K562 (cell line): ENCODE results near the gene CNBD2. TPM values are rescaled to one million over a fixed set of nuclear protein-coding genes. Genes with fewer than 3 reads are reported as not detected.

Experiments used
- ARID3A ChIP-seq: IDR thresholded peaks from 2 replicates; pipeline ENCODE4 v1.6.1; 2012; ENCODE audit warnings: low read depth, low read length, improper control_type of control experiment, borderline replicate concordance
- CBFA2T3 ChIP-seq: fragments of 450-650 bp; IDR thresholded peaks from 2 replicates; pipeline ENCODE4 v1.6.1; 2017
- CC2D1A ChIP-seq: fragments of 450-650 bp; IDR thresholded peaks from 2 replicates; pipeline ENCODE4 v1.6.1; 2017; ENCODE audit warnings: mild to moderate bottlenecking
- DLX4 ChIP-seq: fragments of 250-450 bp; sonication (Bioruptor Pico); IDR thresholded peaks from 2 replicates; pipeline ENCODE4 v1.6.1; 2021; ENCODE audit warnings: mild to moderate bottlenecking
- ERF ChIP-seq: fragments of 450-650 bp; formaldehyde crosslinking; IDR thresholded peaks from 2 replicates; pipeline ENCODE4 v1.4.0; 2020; ENCODE audit warnings: mild to moderate bottlenecking, mixed read lengths
- ETV5 ChIP-seq: sonication (generic); formaldehyde crosslinking; IDR thresholded peaks from 2 replicates; pipeline ENCODE4 v1.4.0; 2020; ENCODE audit warnings: low read depth, mild to moderate bottlenecking, missing genetic modification reagents
- FOSL1 ChIP-seq: fragments of 200-800 bp; sonication (Bioruptor generic); conservative IDR thresholded peaks from 2 replicates; pipeline ENCODE4 v1.6.1; 2016; ENCODE audit warnings: missing genetic modification characterization, missing compliant biosample characterization
- FOXK1 ChIP-seq: sonication (generic); formaldehyde crosslinking; IDR thresholded peaks from 2 replicates; pipeline ENCODE4 v1.8.0; 2022; ENCODE audit warnings: missing genetic modification reagents, mild to moderate bottlenecking, borderline replicate concordance
- GTF3C2 ChIP-seq: IDR thresholded peaks from 3 replicates; pipeline ENCODE4 v1.6.1; 2011; ENCODE audit warnings: borderline replicate concordance, mild to moderate bottlenecking, moderate library complexity; ENCODE audit not compliant: insufficient read length; ENCODE audit errors: extremely low read depth
- HCFC1 ChIP-seq: IDR thresholded peaks from 2 replicates; pipeline ENCODE4 v1.6.1; 2012; ENCODE audit warnings: low read depth, low read length, improper control_type of control experiment
- NBN ChIP-seq: fragments of 450-650 bp; IDR thresholded peaks from 2 replicates; pipeline ENCODE4 v1.6.1; 2016; ENCODE audit warnings: low read depth, mild to moderate bottlenecking
- NONO ChIP-seq, 2 experiments: fragments of 200-400 bp in 1 of 2; fragments of 450-650 bp in 1 of 2; formaldehyde crosslinking in 1 of 2; IDR thresholded peaks; 2 replicates each; pipeline ENCODE4 v1.6.1; 2017; ENCODE audit warnings: low read depth in 2 of 2, mild to moderate bottlenecking in 2 of 2, moderate library complexity in 2 of 2, low read length in 1 of 2
- PYGO2 ChIP-seq: fragments of 450-650 bp; IDR thresholded peaks from 2 replicates; pipeline ENCODE4 v1.6.1; 2016; ENCODE audit warnings: mild to moderate bottlenecking, missing genetic modification characterization, moderate library complexity, missing compliant biosample characterization
- STAG1 ChIP-seq: sonication (generic); formaldehyde crosslinking; IDR thresholded peaks from 2 replicates; pipeline ENCODE4 v1.5.0; 2020; ENCODE audit warnings: missing genetic modification reagents, borderline replicate concordance
- TFAP4 ChIP-seq: sonication (generic); formaldehyde crosslinking; IDR thresholded peaks from 2 replicates; pipeline ENCODE4 v1.8.0; 2022; ENCODE audit warnings: missing genetic modification reagents, mild to moderate bottlenecking, moderate library complexity, borderline replicate concordance
- ZMIZ1 ChIP-seq, 2 experiments: fragments of 150-350 bp in 1 of 2; IDR thresholded peaks; 2 replicates each; pipeline ENCODE4 v1.6.1; 2012 to 2016; ENCODE audit warnings: low read depth in 2 of 2, low read length in 2 of 2, mild to moderate bottlenecking in 1 of 2, moderate library complexity in 1 of 2
- ZNF766 ChIP-seq: fragments of 200-800 bp; sonication (Bioruptor generic); conservative IDR thresholded peaks from 2 replicates; pipeline ENCODE4 v1.6.1; 2016; ENCODE audit warnings: missing genetic modification characterization, missing compliant biosample characterization
- polyA plus RNA-seq, 8 experiments: library from polyadenylated mRNA; depleted of rRNA in 4 of 8; stranded (reverse) in 5 of 8; unstranded in 3 of 8; fragments of >200 nt; fragmentation: Nextera tagmentation in 2 of 8; fragmentation: Illumina TruSeq in 1 of 8; extraction: Ambion mirVana in 2 of 8; extraction: Trizol in 1 of 8; gene quantifications; 2 replicates each; pipeline versions ENCODE4 v1.2.1 to v1.2.3, GENCODE V29; 2011 to 2014; ENCODE audit warnings: inconsistent platforms in 1 of 8, missing spikeins in 1 of 8
- total RNA-seq, 7 experiments: library from RNA; depleted of rRNA in 6 of 7; stranded (reverse); fragments of >200 nt in 6 of 7; fragmentation: Illumina TruSeq in 2 of 7; extraction: Trizol in 2 of 7; gene quantifications; 2 replicates each; pipeline versions ENCODE4 v1.2.1 to v1.2.3, GENCODE V29; 2011 to 2021; ENCODE audit warnings: low replicate concordance in 1 of 7

The CNBD2 gene
- total and polyA plus RNA-seq, 9 of the 15 experiments (the other 6 are each of a cell fraction or from before 2014, with no cell fraction given), result 3.2 to 17.5 (median 5.3) TPM

GRCh38 chr20:35954200-35954906 is 14.0 kb upstream of the CNBD2 start, which contains the start of gene SCAND1 (continued):
- TF ChIP-seq GTF3C2 (no peak), PYGO2 (tag) (no peak), NBN (peak; percentile 95), FOSL1 (tag) (peak; percentile 50), CC2D1A (peak; percentile 20; the same call in 1 of the 2 replicates), FOXK1 (0 out of 2 replicates have a peak, but pooled peaks have one; percentile 80), ZMIZ1 (IDR thresholded peaks at IDR 0.05; ENCODE audit: low read depth in 2 of 2, low read length in 2 of 2) (peak; percentile 27 to 55; a peak in 2 of 4 replicates), DLX4 (CRISPR knock-in tag) (no peak), ARID3A (0 out of 2 replicates have a peak, but pooled peaks have one; percentile 32), ZNF766 (CRISPR knock-in tag) (0 out of 2 replicates have a peak, but pooled peaks have one; percentile 59), CBFA2T3 (peak; percentile 36; the same call in 1 of the 2 replicates), ERF (CRISPR knock-in tag) (0 out of 2 replicates have a peak, but pooled peaks have one; percentile 18), STAG1 (no peak), TFAP4 (CRISPR knock-in tag) (peak; percentile 88), NONO (IDR thresholded peaks at IDR 0.05; ENCODE audit: low read depth in 2 of 2, low read length in 1 of 2) (peak in 1 of 2 experiments; percentile 93; a peak in 2 of 4 replicates), HCFC1 (peak; percentile 86), ETV5 (peak; percentile 89)
